Cardiac fibroblast (primary cell): Measurements from ENCODE around the gene GIPC2.
"Not testable (repeated sequence)": the region's sequence is repeated elsewhere in the genome, so short reads cannot be mapped to it uniquely, and the experiment has no call there.

Experiments used
- DNase-seq, 2 donors: peaks; one replicate each; pipeline versions ENCODE4 v3.0.0 to v3.0.0-alpha.2; 2010; ENCODE audit warnings: low read depth in 2 of 2
- H3K4me3 ChIP-seq, 2 donors: replicated peaks in 1 of 2; 1 replicate in 1 of 2; 2 replicates in 1 of 2; pipeline ENCODE4 v1.5.1; 2011; ENCODE audit warnings: low read depth in 2 of 2, low read length in 2 of 2, mild to moderate bottlenecking in 2 of 2, moderate library complexity in 1 of 2
- CTCF ChIP-seq: IDR thresholded peaks from one replicate; pipeline ENCODE4 v1.5.1; 2011; ENCODE audit warnings: low read depth, mild to moderate bottlenecking, low read length, inconsistent platforms

Gene GIPC2

GRCh38 chr1:78015148-78015547 lies 30.6 kb upstream of the GIPC2 start:
- DNase-seq = no peak
- no peak for TF ChIP-seq CTCF
- no peak overlapping the region for H3K4me3 ChIP-seq

- DNase-seq = no peak
- no peak for TF ChIP-seq CTCF
- H3K4me3 ChIP-seq = no peak overlapping the region
These were observed 26.7 kb upstream of the GIPC2 start for GRCh38 chr1:78019024-78019423.

GRCh38 chr1:78021134-78021533 lies 24.6 kb upstream of the GIPC2 start:
- not testable (repeated sequence) for DNase-seq, H3K4me3 ChIP-seq

GRCh38 chr1:78029793-78030192 lies 16.0 kb upstream of the GIPC2 start:
- TF ChIP-seq CTCF = no peak
- DNase-seq = no peak

GRCh38 chr1:78032996-78033796 lies 12.6 kb upstream of the GIPC2 start:
- TF ChIP-seq CTCF = no peak
- DNase-seq = peak in 1 of 2 donors; percentile 54
- no peak overlapping the region for H3K4me3 ChIP-seq

More at GRCh38 chr1:78029793-78030192, 16.0 kb upstream of the GIPC2 start:
- no peak overlapping the region for H3K4me3 ChIP-seq

GRCh38 chr1:78033797-78034172 lies 12.0 kb upstream of the GIPC2 start:
- DNase-seq = no peak
- no peak overlapping the region for H3K4me3 ChIP-seq
- TF ChIP-seq CTCF = no peak

GRCh38 chr1:78035121-78035520 lies 10.6 kb upstream of the GIPC2 start:
- DNase-seq = no peak
- no peak for TF ChIP-seq CTCF
- no peak overlapping the region for H3K4me3 ChIP-seq
